Small intestine (tissue), 7 donors: ENCODE measurements around the gene CNST. TPM values are rescaled to one million over a fixed set of nuclear protein-coding genes. Genes with fewer than 3 reads are reported as not detected.
"Not testable (repeated sequence)": the region's sequence is repeated elsewhere in the genome, so short reads cannot be mapped to it uniquely, and the experiment has no call there.

Experiments used
- DNase-seq, 2 donors: peaks; one replicate each; pipeline versions ENCODE4 v3.0.0 to v3.0.0-alpha.2; 2013
- FAIRE-seq: peaks from 2 replicates; lab custom pipeline; 2012; peaks lifted over from hg19 to GRCh38; lab: Jason Lieb, UNC
- H3K27ac ChIP-seq, 3 donors: one replicate each; pipeline ENCODE4 v1.5.1; 2013; ENCODE audit warnings: low read length in 2 of 3, mild to moderate bottlenecking in 2 of 3, control low read depth in 1 of 3, inconsistent platforms in 1 of 3, low read depth in 1 of 3, moderate library complexity in 1 of 3
- H3K27me3 ChIP-seq, 3 donors: one replicate each; pipeline ENCODE4 v1.6.1; 2013; ENCODE audit warnings: low read length in 3 of 3, inconsistent platforms in 1 of 3; ENCODE audit not compliant: control insufficient read depth in 3 of 3, insufficient read depth in 3 of 3
- H3K36me3 ChIP-seq, 3 donors: one replicate each; pipeline ENCODE4 v1.6.1; 2013; ENCODE audit warnings: low read length in 3 of 3, inconsistent platforms in 1 of 3, low read depth in 1 of 3, mild to moderate bottlenecking in 1 of 3, moderate library complexity in 1 of 3; ENCODE audit not compliant: control insufficient read depth in 3 of 3, insufficient read depth in 2 of 3
- H3K4me1 ChIP-seq, 3 donors: one replicate each; pipeline ENCODE4 v1.6.1; 2013; ENCODE audit warnings: low read length in 2 of 3, inconsistent platforms in 1 of 3, low read depth in 1 of 3, mild to moderate bottlenecking in 1 of 3, moderate library complexity in 1 of 3; ENCODE audit not compliant: control insufficient read depth in 3 of 3, insufficient read depth in 2 of 3
- H3K4me3 ChIP-seq, 3 donors: one replicate each; pipeline ENCODE4 v1.5.1; 2013; ENCODE audit warnings: low read length in 3 of 3, control low read depth in 1 of 3, inconsistent platforms in 1 of 3, low read depth in 1 of 3, mild to moderate bottlenecking in 1 of 3, moderate library complexity in 1 of 3
- H3K9me3 ChIP-seq, 2 donors: one replicate each; pipeline ENCODE4 v1.6.1; 2013; ENCODE audit warnings: low read depth in 1 of 2, low read length in 1 of 2; ENCODE audit not compliant: control insufficient read depth in 2 of 2, insufficient read depth in 1 of 2
- WGBS, 3 donors: extraction: QIAGEN DNeasy Blood & Tissue Kit; methylation state at CpG; one replicate each; pipeline ENCODE4 v1.1.7; 2013; 5-methylcytosine and 5-hydroxymethylcytosine counted together
- polyA plus RNA-seq, 4 donors: library from polyadenylated mRNA; stranded (reverse) in 3 of 4; unstranded in 1 of 4; fragments of 200-250 nt in 3 of 4; fragments of 120-200 nt in 1 of 4; gene quantifications; one replicate each; pipeline versions ENCODE4 v1.2.1 to v1.2.3, GENCODE V29; 2013
- donor health status: healthy with polysubstance abuse.
- donor health status: control.
- donor health status: control.
- donor health status: Bipolar disorder and iron deficiency.
- donor health status: healthy.

Gene CNST
- polyA plus RNA-seq, 4 donors: 9.6 to 22.6 (median 12.4) TPM

GRCh38 chr1:246544001-246544400 lies 22.3 kb upstream of the CNST start:
- no peaks in the 10 kb centered on the region for H3K4me1 ChIP-seq
- H3K36me3 ChIP-seq: peaks cover 5 to 47% (median 11%) of the 10 kb centered on the region in 3 donors
- no peak for FAIRE-seq
- H3K27me3 ChIP-seq: no peaks in the 10 kb centered on the region
- H3K4me3 ChIP-seq: no peak overlapping the region
- no peaks in the 10 kb centered on the region for H3K9me3 ChIP-seq
- 86 to 100% (median 97%) methylated on average over 1 of the region's 1 CpG for WGBS, 3 donors
- no peak for DNase-seq
- H3K27ac ChIP-seq: no peak overlapping the region

- FAIRE-seq: no peak
- Histone ChIP-seq H3K27me3 (no peaks in the 10 kb centered on the region), H3K27ac (no peak overlapping the region), H3K4me3 (no peak overlapping the region), H3K36me3 (peaks cover 4 to 60% (median 12%) of the 10 kb centered on the region in 3 donors), H3K4me1 (no peaks in the 10 kb centered on the region), H3K9me3 (no peaks in the 10 kb centered on the region)
- DNase-seq: no peak
- 38 to 42% (median 38%) methylated on average over 4 of the region's 4 CpGs for WGBS, 3 donors
These were observed 16.6 kb upstream of the CNST start for GRCh38 chr1:246549665-246550064.

GRCh38 chr1:246550402-246550801 lies 15.9 kb upstream of the CNST start:
- no peaks in the 10 kb centered on the region for H3K27me3 ChIP-seq
- H3K9me3 ChIP-seq: no peaks in the 10 kb centered on the region
- DNase-seq (no peak), FAIRE-seq (no peak)
- H3K36me3 ChIP-seq: peaks cover 5 to 58% (median 13%) of the 10 kb centered on the region in 3 donors
- 68 to 70% (median 70%) methylated on average over 11 of the region's 11 CpGs for WGBS, 3 donors
- H3K27ac ChIP-seq: no peak overlapping the region
- no peaks in the 10 kb centered on the region for H3K4me1 ChIP-seq
- H3K4me3 ChIP-seq: no peak overlapping the region

GRCh38 chr1:246552110-246552509 lies 14.1 kb upstream of the CNST start:
- Histone ChIP-seq H3K36me3 (peaks cover 8 to 54% (median 12%) of the 10 kb centered on the region in 3 donors), H3K27me3 (no peaks in the 10 kb centered on the region), H3K4me1 (no peaks in the 10 kb centered on the region), H3K9me3 (no peaks in the 10 kb centered on the region), H3K27ac (no peak overlapping the region), H3K4me3 (no peak overlapping the region)
- FAIRE-seq (no peak), DNase-seq (no peak)
- 89 to 97% (median 94%) methylated on average over 6 of the region's 6 CpGs for WGBS, 3 donors

GRCh38 chr1:246554201-246554600 lies 12.1 kb upstream of the CNST start:
- no peak for FAIRE-seq
- Histone ChIP-seq H3K4me3 (no peak overlapping the region), H3K9me3 (no peaks in the 10 kb centered on the region), H3K36me3 (peaks cover 8 to 56% (median 12%) of the 10 kb centered on the region in 3 donors), H3K4me1 (no peaks in the 10 kb centered on the region), H3K27me3 (no peaks in the 10 kb centered on the region), H3K27ac (no peak overlapping the region)
- no peak for DNase-seq
- 95 to 96% (median 96%) methylated on average over 16 of the region's 16 CpGs for WGBS, 3 donors

GRCh38 chr1:246558041-246558440 lies 8.2 kb upstream of the CNST start:
- Histone ChIP-seq H3K9me3 (no peaks in the 10 kb centered on the region), H3K4me3 (no peak overlapping the region), H3K27ac (no peak overlapping the region), H3K36me3 (peaks cover 6 to 49% (median 8%) of the 10 kb centered on the region in 3 donors), H3K4me1 (no peaks in the 10 kb centered on the region), H3K27me3 (no peaks in the 10 kb centered on the region)
- 96 to 100% (median 98%) methylated on average over 2 of the region's 2 CpGs for WGBS, 3 donors
- no peak for DNase-seq
- no peak for FAIRE-seq

GRCh38 chr1:246559310-246559709 lies 6.9 kb upstream of the CNST start:
- H3K4me1 ChIP-seq: no peaks in the 10 kb centered on the region
- H3K9me3 ChIP-seq: no peaks in the 10 kb centered on the region
- H3K27ac ChIP-seq: no peak overlapping the region
- FAIRE-seq (no peak), DNase-seq (no peak)
- no peaks in the 10 kb centered on the region for H3K27me3 ChIP-seq
- H3K36me3 ChIP-seq: peaks cover 5 to 45% (median 6%) of the 10 kb centered on the region in 3 donors
- H3K4me3 ChIP-seq: no peak overlapping the region
- 92 to 97% (median 95%) methylated on average over 4 of the region's 4 CpGs for WGBS, 3 donors

- not testable (repeated sequence) for H3K4me3 ChIP-seq, DNase-seq, H3K27ac ChIP-seq, H3K9me3 ChIP-seq, FAIRE-seq, H3K4me1 ChIP-seq, H3K27me3 ChIP-seq
- 88 to 90% (median 90%) methylated on average over 10 of the region's 10 CpGs for WGBS, 3 donors
- H3K36me3 ChIP-seq: peaks cover under 1 to 33% (median 2%) of the 10 kb centered on the region in 3 donors
These were observed 5.4 kb upstream of the CNST start for GRCh38 chr1:246560833-246561232.
